GM10266 (cell line): Measurements from ENCODE around the gene SEMA5A.

Experiments used
- DNase-seq: peaks from one replicate; pipeline ENCODE4 v3.0.0; 2012; ENCODE audit errors: extremely low spot score
- TF ChIP-seq, protein P1 (sequence below): IDR thresholded peaks from 2 replicates; pipeline ENCODE4 v1.5.1; 2012; ENCODE audit warnings: mild to moderate bottlenecking, low read depth; ENCODE audit not compliant: control insufficient read depth, insufficient read depth; ENCODE audit errors: missing control alignments

Gene SEMA5A

DNA sequence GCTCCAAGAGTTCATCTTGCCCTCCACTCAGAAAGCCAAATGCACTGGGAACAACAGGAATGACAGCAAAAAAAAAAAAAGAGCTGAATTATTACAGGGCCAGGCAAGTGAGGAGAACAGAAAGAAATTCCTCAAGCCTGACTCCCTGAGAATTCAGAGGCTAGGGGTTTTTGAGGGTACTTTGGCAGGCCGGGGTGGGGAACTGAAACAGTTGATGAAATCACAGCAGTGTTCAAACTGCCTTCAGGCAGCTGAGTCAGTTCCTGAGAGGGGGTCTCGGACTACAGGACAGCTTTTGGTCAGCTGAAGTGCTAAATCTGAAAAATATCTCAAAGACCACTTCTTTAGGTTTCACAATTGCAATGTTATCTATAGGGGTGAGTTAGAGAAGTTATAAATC lies 419.4 kb downstream of the SEMA5A start:
- TF ChIP-seq, protein P1, sequence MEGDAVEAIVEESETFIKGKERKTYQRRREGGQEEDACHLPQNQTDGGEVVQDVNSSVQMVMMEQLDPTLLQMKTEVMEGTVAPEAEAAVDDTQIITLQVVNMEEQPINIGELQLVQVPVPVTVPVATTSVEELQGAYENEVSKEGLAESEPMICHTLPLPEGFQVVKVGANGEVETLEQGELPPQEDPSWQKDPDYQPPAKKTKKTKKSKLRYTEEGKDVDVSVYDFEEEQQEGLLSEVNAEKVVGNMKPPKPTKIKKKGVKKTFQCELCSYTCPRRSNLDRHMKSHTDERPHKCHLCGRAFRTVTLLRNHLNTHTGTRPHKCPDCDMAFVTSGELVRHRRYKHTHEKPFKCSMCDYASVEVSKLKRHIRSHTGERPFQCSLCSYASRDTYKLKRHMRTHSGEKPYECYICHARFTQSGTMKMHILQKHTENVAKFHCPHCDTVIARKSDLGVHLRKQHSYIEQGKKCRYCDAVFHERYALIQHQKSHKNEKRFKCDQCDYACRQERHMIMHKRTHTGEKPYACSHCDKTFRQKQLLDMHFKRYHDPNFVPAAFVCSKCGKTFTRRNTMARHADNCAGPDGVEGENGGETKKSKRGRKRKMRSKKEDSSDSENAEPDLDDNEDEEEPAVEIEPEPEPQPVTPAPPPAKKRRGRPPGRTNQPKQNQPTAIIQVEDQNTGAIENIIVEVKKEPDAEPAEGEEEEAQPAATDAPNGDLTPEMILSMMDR, result no peak
- no peak for DNase-seq

DNA sequence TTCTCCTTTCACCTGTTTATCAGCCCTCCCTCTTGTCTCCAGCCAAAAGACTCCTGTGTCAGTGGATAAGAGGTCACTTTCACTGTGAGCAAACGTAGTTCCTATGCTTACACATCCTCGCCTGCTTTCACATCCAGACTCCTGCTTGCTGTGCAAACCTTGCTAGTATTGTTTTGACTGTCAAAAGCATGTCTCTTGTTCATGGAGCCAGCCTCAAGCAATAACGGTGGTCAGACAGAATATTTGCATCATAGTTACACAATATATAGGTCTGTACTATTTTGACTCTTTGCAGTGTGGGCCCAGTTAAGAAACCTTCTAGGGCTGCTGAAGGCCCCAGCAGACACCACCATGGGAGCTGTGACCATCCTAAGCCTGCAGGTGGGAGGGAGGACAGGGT lies 420.0 kb downstream of the SEMA5A start:
- TF ChIP-seq, protein P1, result no peak
- DNase-seq, result peak; percentile 16

DNA sequence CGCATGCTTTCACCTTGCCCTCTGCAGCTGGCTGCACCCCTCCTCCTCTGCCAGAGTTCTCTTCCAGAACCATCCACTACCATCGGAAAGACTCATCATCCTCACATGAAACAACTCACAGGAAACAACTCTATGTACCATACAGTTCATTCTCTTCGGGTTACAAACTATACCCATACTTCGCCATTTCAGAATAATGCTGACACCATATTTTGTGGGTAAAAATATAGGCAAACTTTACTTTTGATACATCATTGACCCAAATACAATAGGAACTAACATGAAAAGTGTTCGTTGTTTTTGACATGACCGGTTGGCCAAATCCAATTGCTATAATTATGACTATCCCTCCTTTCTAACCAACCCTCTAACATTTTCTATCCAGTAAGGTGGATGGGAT lies 421.0 kb downstream of the SEMA5A start:
- no peak for DNase-seq
- TF ChIP-seq, protein P1, result no peak

DNA sequence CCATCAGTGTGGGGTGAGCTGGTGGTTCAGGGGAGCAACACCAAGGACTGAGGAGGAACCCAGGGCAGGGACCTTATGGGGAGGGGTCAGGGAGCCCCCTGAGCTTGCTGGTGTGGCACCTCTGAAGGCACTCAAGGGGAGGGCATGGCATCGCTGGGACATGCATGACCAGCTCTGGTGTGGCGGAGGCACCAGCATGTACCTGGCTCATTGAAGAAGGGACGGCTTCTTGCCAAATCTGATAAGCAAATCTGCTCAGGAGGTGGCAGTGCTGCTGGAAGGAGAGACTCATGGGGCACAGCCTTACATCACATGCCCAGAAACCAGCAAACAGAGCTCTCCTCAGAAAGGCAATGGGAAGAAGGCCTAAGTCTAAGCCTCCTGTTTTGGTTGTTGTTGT lies 421.8 kb downstream of the SEMA5A start:
- no peak for DNase-seq
- TF ChIP-seq, protein P1, result no peak

DNA sequence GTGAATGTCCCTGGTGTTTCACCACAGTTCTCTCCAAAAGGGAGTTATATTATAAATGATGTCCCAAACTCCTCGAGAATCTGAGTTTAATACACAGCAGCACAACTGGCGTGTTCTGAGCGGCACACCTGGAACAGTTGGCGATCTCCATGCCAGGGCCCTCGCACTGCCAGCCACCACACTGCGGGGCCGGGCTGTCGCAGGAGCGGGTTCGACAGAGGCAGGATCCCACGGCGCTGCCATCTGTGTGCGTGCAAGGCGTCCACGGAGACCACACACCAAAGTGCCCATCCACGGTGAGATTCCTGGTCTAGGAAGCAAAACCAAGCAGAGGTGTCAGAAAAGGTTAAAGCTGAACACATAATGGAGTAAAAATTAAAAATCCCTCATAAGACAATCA lies 423.3 kb downstream of the SEMA5A start:
- DNase-seq, result no peak
- TF ChIP-seq, protein P1, result no peak

DNA sequence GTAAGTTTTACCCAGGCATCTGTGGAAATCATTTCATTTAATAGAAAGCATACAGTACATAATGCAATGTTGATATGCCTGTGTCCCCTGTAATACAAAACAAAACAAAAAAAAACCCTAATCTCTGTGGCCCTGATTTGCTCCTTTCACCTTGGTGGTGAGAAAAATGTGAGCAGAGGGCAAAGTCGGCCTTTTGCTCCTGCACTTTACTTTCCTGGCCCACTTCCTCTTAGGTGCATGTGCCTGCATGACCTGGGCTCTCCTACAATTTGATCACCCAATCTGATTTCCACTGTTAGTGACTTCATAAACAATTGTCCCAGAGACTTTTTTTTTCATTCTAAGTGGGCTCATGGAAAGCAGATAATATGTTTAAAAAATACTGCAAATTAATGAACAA lies 424.3 kb downstream of the SEMA5A start:
- DNase-seq, result no peak
- TF ChIP-seq, protein P1, result no peak

DNA sequence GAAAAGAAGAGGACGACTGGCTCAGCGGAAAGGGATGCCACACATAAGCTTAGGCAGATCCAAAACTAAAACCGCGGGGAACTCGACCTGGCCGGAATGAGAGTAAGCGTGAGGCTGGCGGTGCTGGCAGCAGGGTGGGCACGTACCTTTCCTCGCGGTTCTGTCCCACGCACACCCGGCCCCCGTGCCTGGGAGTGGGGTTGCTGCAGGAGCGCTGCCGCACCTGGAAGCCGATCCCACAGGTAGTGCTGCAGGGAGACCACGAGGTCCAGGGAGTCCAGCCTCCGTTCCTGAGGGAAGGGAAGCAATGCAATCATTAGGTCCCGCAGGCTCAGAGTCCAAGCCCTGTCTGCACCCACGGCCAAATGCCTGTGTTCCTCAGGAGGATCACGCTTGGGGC lies 427.0 kb downstream of the SEMA5A start:
- TF ChIP-seq, protein P1, result no peak

More for the DNA sequence above, 427.0 kb downstream of the SEMA5A start:
- DNase-seq, result no peak
